Endodermal cell (in vitro differentiated cells): ENCODE measurements around the gene PRDM1. TPM values are rescaled to one million over a fixed set of nuclear protein-coding genes. Genes with fewer than 3 reads are reported as not detected.

ENCODE experiments used
- DNase-seq: peaks from one replicate; pipeline ENCODE4 v3.0.0-alpha.2; 2017
- H3K27ac ChIP-seq: 2 replicates; pipeline ENCODE4 v1.5.1; 2013; ENCODE audit warnings: mild to moderate bottlenecking, low read depth, low read length, moderate library complexity
- H3K27me3 ChIP-seq: 2 replicates; pipeline ENCODE4 v1.6.1; 2013; ENCODE audit warnings: mild to moderate bottlenecking, low read length, moderate library complexity; ENCODE audit not compliant: insufficient read depth, control insufficient read depth, poor library complexity, severe bottlenecking
- H3K36me3 ChIP-seq: 2 replicates; pipeline ENCODE4 v1.7.0; 2013; ENCODE audit warnings: mild to moderate bottlenecking, low read length, moderate library complexity; ENCODE audit not compliant: control insufficient read depth, insufficient read depth
- H3K4me1 ChIP-seq: one replicate; pipeline ENCODE4 v1.7.0; 2013; ENCODE audit warnings: low read length; ENCODE audit not compliant: control insufficient read depth, insufficient read depth
- H3K4me3 ChIP-seq: 2 replicates; pipeline ENCODE4 v1.5.1; 2013; ENCODE audit warnings: mild to moderate bottlenecking, low read length, moderate library complexity
- H3K9ac ChIP-seq: 2 replicates; pipeline ENCODE4 v1.6.1; 2013; ENCODE audit warnings: mild to moderate bottlenecking, low read length, moderate library complexity; ENCODE audit not compliant: poor library complexity, severe bottlenecking; ENCODE audit errors: extremely low read depth
- H3K9me3 ChIP-seq: 2 replicates; pipeline ENCODE4 v1.6.1; 2013; ENCODE audit warnings: mild to moderate bottlenecking, low read length, moderate library complexity; ENCODE audit not compliant: control insufficient read depth
- H3K27ac Mint-ChIP-seq: 2 replicates; pipeline ENCODE4 v1.8.0; 2020; ENCODE audit warnings: mixed read lengths
- H3K27me3 Mint-ChIP-seq: 2 replicates; pipeline ENCODE4 v1.8.0; 2021; ENCODE audit warnings: mild to moderate bottlenecking, mixed read lengths; ENCODE audit not compliant: insufficient read depth
- H3K36me3 Mint-ChIP-seq: 2 replicates; pipeline ENCODE4 v1.8.0; 2020; ENCODE audit warnings: low read depth, mixed read lengths
- H3K4me1 Mint-ChIP-seq: 2 replicates; pipeline ENCODE4 v1.8.0; 2020; ENCODE audit warnings: mixed read lengths
- H3K4me3 Mint-ChIP-seq: 2 replicates; pipeline ENCODE4 v1.8.0; 2020; ENCODE audit warnings: mild to moderate bottlenecking, moderate library complexity, mixed read lengths
- H3K9me3 Mint-ChIP-seq: 2 replicates; pipeline ENCODE4 v1.8.0; 2020; ENCODE audit warnings: mild to moderate bottlenecking, mixed read lengths
- CTCF ChIP-seq: fragments of 200-600 bp; sonication (generic); conservative IDR thresholded peaks from 2 replicates; pipeline ENCODE4 v1.5.0; 2021; ENCODE audit warnings: antibody characterized with exemption, mild to moderate bottlenecking
- WGBS, 2 experiments: methylation state at CpG; one replicate each; pipeline versions ENCODE4 v1.1.5 to v1.1.7; 2013; ENCODE audit warnings: missing lambda C conversion rate in 2 of 2, mixed read lengths in 1 of 2; ENCODE audit not compliant: insufficient coverage in 1 of 2, insufficient read length in 1 of 2; 5-methylcytosine and 5-hydroxymethylcytosine counted together
- total RNA-seq, 2 donors: library from RNA; stranded (reverse); fragmentation: NEBNext Ultra II Directional in 1 of 2; extraction: Animal tissue kit (Norgen Biotek cat#: 25700) in 1 of 2; gene quantifications; 2 replicates in 1 of 2; 3 replicates in 1 of 2; pipeline ENCODE4 v1.2.1, GENCODE V29; 2021

The PRDM1 gene
- total RNA-seq, 2 donors from 2014 or later = 54.0 to 74.3 TPM

GRCh38 chr6:106112433-106112832 is 26.3 kb downstream of the PRDM1 start:
- H3K9me3 Mint-ChIP-seq = no peaks in the 10 kb centered on the region
- Histone ChIP-seq H3K4me3 (no peak overlapping the region), H3K9ac (no peak overlapping the region), H3K4me1 (no peaks in the 10 kb centered on the region), H3K27me3 (no peaks in the 10 kb centered on the region), H3K36me3 (peaks cover 27% of the 10 kb centered on the region), H3K9me3 (no peaks in the 10 kb centered on the region), H3K27ac (no peak overlapping the region)
- H3K4me3 Mint-ChIP-seq = no peak overlapping the region
- TF ChIP-seq CTCF = no peak
- DNase-seq = no peak
- no peak overlapping the region for H3K27ac Mint-ChIP-seq
- no peaks in the 10 kb centered on the region for H3K4me1 Mint-ChIP-seq
- peaks cover 18% of the 10 kb centered on the region for H3K36me3 Mint-ChIP-seq
- peaks cover 4% of the 10 kb centered on the region for H3K27me3 Mint-ChIP-seq
- 83% methylated on average over 2 of the region's 2 CpGs; no CpG with 5 or more reads in 1 of the 2 experiments for WGBS, 2 experiments

DNA sequence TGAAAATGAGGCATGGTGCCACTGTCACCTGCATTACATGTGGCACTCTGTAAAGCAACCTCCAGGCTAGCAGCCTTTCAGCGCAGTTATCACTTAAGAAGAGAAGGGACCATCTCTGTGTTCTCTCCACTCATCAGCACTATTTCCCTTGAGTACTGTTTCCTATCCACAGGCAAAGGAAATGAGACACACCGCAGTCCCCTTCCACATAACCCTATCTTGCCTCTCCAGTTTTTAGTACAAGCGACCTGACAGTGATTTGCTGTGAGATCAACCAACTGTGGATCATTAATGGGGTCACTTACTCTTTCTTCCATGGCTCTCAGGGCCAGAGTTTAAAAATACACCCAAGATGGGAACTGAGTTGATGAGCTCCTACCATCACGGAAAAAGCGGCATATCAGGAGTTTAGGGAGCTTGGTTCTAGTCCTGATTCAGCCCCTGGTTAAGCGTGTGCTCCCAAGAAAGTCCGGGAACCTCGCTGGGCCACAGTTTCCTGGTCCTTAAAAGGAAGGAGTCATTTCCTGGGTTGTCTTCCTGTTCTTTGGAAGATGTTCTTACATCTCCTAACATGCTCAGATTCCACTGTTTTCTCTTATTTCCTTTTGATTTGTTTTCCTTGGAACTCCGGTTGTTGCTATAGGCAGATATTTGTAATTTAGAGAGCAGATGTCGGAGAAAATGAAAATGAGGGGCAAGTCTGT is 27.3 kb downstream of the PRDM1 start:
- no peaks in the 10 kb centered on the region for H3K4me1 ChIP-seq
- no peaks in the 10 kb centered on the region for H3K9me3 ChIP-seq
- H3K9ac ChIP-seq = no peak overlapping the region
- H3K36me3 Mint-ChIP-seq = peaks cover 11% of the 10 kb centered on the region
- no peaks in the 10 kb centered on the region for H3K27me3 ChIP-seq
- H3K9me3 Mint-ChIP-seq = no peaks in the 10 kb centered on the region
- H3K27ac Mint-ChIP-seq = no peak overlapping the region
- DNase-seq = no peak
- H3K4me3 ChIP-seq = no peak overlapping the region
- WGBS, 2 experiments = 94 to 98% methylated on average over 10 of the region's 10 CpGs
- H3K27ac ChIP-seq = no peak overlapping the region
- peaks cover 4% of the 10 kb centered on the region for H3K27me3 Mint-ChIP-seq
- peaks cover 17% of the 10 kb centered on the region for H3K36me3 ChIP-seq
- TF ChIP-seq CTCF = no peak
- H3K4me1 Mint-ChIP-seq = no peaks in the 10 kb centered on the region
- H3K4me3 Mint-ChIP-seq = no peak overlapping the region

- no peaks in the 10 kb centered on the region for H3K9me3 ChIP-seq
- H3K9ac ChIP-seq = no peak overlapping the region
- peaks cover 2% of the 10 kb centered on the region for H3K36me3 Mint-ChIP-seq
- peaks cover 7% of the 10 kb centered on the region for H3K36me3 ChIP-seq
- no peaks in the 10 kb centered on the region for H3K4me1 Mint-ChIP-seq
- H3K27me3 ChIP-seq = no peaks in the 10 kb centered on the region
- DNase-seq = no peak
- no peak for TF ChIP-seq CTCF
- H3K27ac Mint-ChIP-seq = no peak overlapping the region
- H3K27ac ChIP-seq = no peak overlapping the region
- H3K4me3 Mint-ChIP-seq = no peak overlapping the region
- no peaks in the 10 kb centered on the region for H3K4me1 ChIP-seq
- no peaks in the 10 kb centered on the region for H3K9me3 Mint-ChIP-seq
- no peak overlapping the region for H3K4me3 ChIP-seq
- 91 to 93% methylated on average over 9 of the region's 9 CpGs for WGBS, 2 experiments
- peaks cover 4% of the 10 kb centered on the region for H3K27me3 Mint-ChIP-seq
Observed at GRCh38 chr6:106114492-106114891, 28.4 kb downstream of the PRDM1 start.
